RWPE1 (cell line): ENCODE measurements around the gene HS3ST5.

ENCODE experiments used
- CTCF ChIA-PET: fragments of 350-600 bp; sonication (Branson Sonifier 250); formaldehyde crosslinking; extraction: SDS; loops from one replicate; lab custom pipeline; 2021; lab: Yijun Ruan, JAX
- POLR2A ChIA-PET: fragments of 400-600 bp; formaldehyde crosslinking; extraction: SDS; loops from one replicate; lab custom pipeline; 2020; ENCODE audit warnings: antibody characterized with exemption; ENCODE audit not compliant: low non-redundant PET; lab: Yijun Ruan, JAX
- DNase-seq: peaks from one replicate; pipeline ENCODE4 v3.0.0; 2012; ENCODE audit warnings: low spot score
- H3K27ac ChIP-seq: fragments of 450-650 bp; 2 replicates; pipeline ENCODE4 v1.5.1; 2017
- CTCF ChIP-seq: fragments of 450-650 bp; conservative IDR thresholded peaks from 2 replicates; pipeline ENCODE4 v1.5.1; 2017; ENCODE audit warnings: low read depth, mild to moderate bottlenecking

Gene HS3ST5

GRCh38 chr6:114301596-114302219 lies 41.1 kb downstream of the HS3ST5 start:
- ChIA-PET CTCF (interaction anchor here (0.6 kb wide), 1 partner anchor 443 kb away, joined by 3 read pairs; no protein-coding TSS in a partner anchor), POLR2A (no interaction called here)
- no peak for TF ChIP-seq CTCF
- no peak overlapping the region for H3K27ac ChIP-seq
- no peak for DNase-seq

GRCh38 chr6:114297135-114297534 lies 45.7 kb downstream of the HS3ST5 start:
- CTCF ChIA-PET: no interaction called here
- H3K27ac ChIP-seq: no peak overlapping the region
- no peak for TF ChIP-seq CTCF
- POLR2A ChIA-PET: no interaction called here
- DNase-seq: no peak

GRCh38 chr6:114292431-114292830 lies 50.4 kb downstream of the HS3ST5 start:
- ChIA-PET CTCF (no interaction called here), POLR2A (no interaction called here)
- no peak for TF ChIP-seq CTCF
- H3K27ac ChIP-seq: no peak overlapping the region
- no peak for DNase-seq

GRCh38 chr6:114291428-114291827 lies 51.4 kb downstream of the HS3ST5 start:
- no peak for TF ChIP-seq CTCF
- CTCF ChIA-PET: interaction anchor here (0.7 kb wide), 1 partner anchor 12 kb away, joined by 3 read pairs; no protein-coding TSS in a partner anchor
- POLR2A ChIA-PET: no interaction called here
- DNase-seq: no peak
- no peak overlapping the region for H3K27ac ChIP-seq

GRCh38 chr6:114290864-114291263 lies 52.0 kb downstream of the HS3ST5 start:
- no peak for TF ChIP-seq CTCF
- CTCF ChIA-PET: no interaction called here

GRCh38 chr6:114288701-114289495 lies 53.9 kb downstream of the HS3ST5 start:
- H3K27ac ChIP-seq: no peak overlapping the region
- POLR2A ChIA-PET: no interaction called here
- CTCF ChIA-PET: no interaction called here
- TF ChIP-seq CTCF: no peak
- no peak for DNase-seq

More at GRCh38 chr6:114290864-114291263, 52.0 kb downstream of the HS3ST5 start:
- no peak overlapping the region for H3K27ac ChIP-seq
- DNase-seq: no peak
- POLR2A ChIA-PET: no interaction called here
